Keratinocyte (primary cell): Measurements from ENCODE around the gene ASF1B. TPM values are rescaled to one million over a fixed set of nuclear protein-coding genes. Genes with fewer than 3 reads are reported as not detected.
"Not testable (repeated sequence)": the region's sequence is repeated elsewhere in the genome, so short reads cannot be mapped to it uniquely, and the experiment has no call there.

Source experiments
- DNase-seq: peaks from one replicate; pipeline ENCODE4 v3.0.0-alpha.2; 2011; ENCODE audit warnings: low read depth, missing footprints, low spot score
- FAIRE-seq: peaks from 2 replicates; lab custom pipeline; 2011; peaks lifted over from hg19 to GRCh38; lab: Jason Lieb, UNC
- H2AFZ ChIP-seq: 2 replicates; pipeline ENCODE4 v1.6.0; 2012; ENCODE audit warnings: low read length, control low read depth, inconsistent platforms; ENCODE audit not compliant: control insufficient read depth
- H3K27ac ChIP-seq: 2 replicates; pipeline ENCODE4 v1.5.1; 2011; ENCODE audit warnings: low read length; ENCODE audit not compliant: control insufficient read depth, insufficient read depth
- H3K27me3 ChIP-seq: 3 replicates; pipeline ENCODE4 v1.6.0; 2011; ENCODE audit warnings: low read length; ENCODE audit not compliant: control insufficient read depth, insufficient read depth; ENCODE audit errors: extremely low read depth
- H3K36me3 ChIP-seq, 2 experiments: 2 replicates in 1 of 2; 3 replicates in 1 of 2; pipeline ENCODE4 v1.5.1; 2011; ENCODE audit warnings: low read length in 2 of 2, mild to moderate bottlenecking in 1 of 2; ENCODE audit not compliant: control insufficient read depth in 2 of 2, insufficient read depth in 2 of 2; ENCODE audit errors: extremely low read depth in 1 of 2
- H3K4me1 ChIP-seq: 3 replicates; pipeline ENCODE4 v1.5.1; 2011; ENCODE audit warnings: low read length; ENCODE audit not compliant: control insufficient read depth, insufficient read depth; ENCODE audit errors: extremely low read depth
- H3K4me2 ChIP-seq: 3 replicates; pipeline ENCODE4 v1.6.0; 2011; ENCODE audit warnings: low read depth, low read length; ENCODE audit not compliant: control insufficient read depth, insufficient read depth; ENCODE audit errors: extremely low read depth
- H3K4me3 ChIP-seq, 3 experiments: fragments of 200-600 bp in 1 of 3; sonication (generic) in 1 of 3; 2 replicates in 2 of 3; 3 replicates in 1 of 3; pipeline ENCODE4 v1.5.1; 2011 to 2016; ENCODE audit warnings: low read length in 3 of 3, mild to moderate bottlenecking in 3 of 3, control low read depth in 2 of 3, inconsistent platforms in 1 of 3, low read depth in 1 of 3, mixed read lengths in 1 of 3, mixed run types in 1 of 3, moderate library complexity in 1 of 3; ENCODE audit not compliant: control insufficient read depth in 2 of 3, insufficient read depth in 2 of 3; ENCODE audit errors: extremely low read depth in 1 of 3
- H3K79me2 ChIP-seq: 2 replicates; pipeline ENCODE4 v1.6.0; 2012; ENCODE audit warnings: low read length; ENCODE audit not compliant: control insufficient read depth, insufficient read depth
- H3K9ac ChIP-seq: 3 replicates; pipeline ENCODE4 v1.6.0; 2011; ENCODE audit warnings: low read length; ENCODE audit not compliant: control insufficient read depth, insufficient read depth; ENCODE audit errors: extremely low read depth
- H3K9me1 ChIP-seq: 3 replicates; pipeline ENCODE4 v1.6.0; 2011; ENCODE audit warnings: low read length; ENCODE audit not compliant: control insufficient read depth, insufficient read depth; ENCODE audit errors: extremely low read depth
- H3K9me3 ChIP-seq: 2 replicates; pipeline ENCODE4 v1.5.1; 2012; ENCODE audit warnings: low read depth, low read length; ENCODE audit not compliant: control insufficient read depth
- H4K20me1 ChIP-seq: 3 replicates; pipeline ENCODE4 v1.6.0; 2011; ENCODE audit warnings: low read length; ENCODE audit not compliant: control insufficient read depth, insufficient read depth; ENCODE audit errors: extremely low read depth
- EZH2 ChIP-seq: IDR thresholded peaks from one replicate; pipeline ENCODE4 v1.6.1; 2012; ENCODE audit warnings: inconsistent platforms, mild to moderate bottlenecking, low read length, moderate library complexity
- dilution Hi-C: fragments of 300-500 bp; cut with MboI; formaldehyde crosslinking; loops from one replicate; pipeline ENCODE4 v1.7.0; 2020; ENCODE audit warnings: low sequenced_read_pairs; ENCODE audit not compliant: extremely low pct_ligation_motif_present
- polyA plus RNA-seq, 5 experiments: library from polyadenylated mRNA; depleted of rRNA in 3 of 5; stranded (reverse) in 3 of 5; stranded (forward) in 1 of 5; unstranded in 1 of 5; fragments of >200 nt; gene quantifications; 1 replicate in 1 of 5; 2 replicates in 3 of 5; 3 replicates in 1 of 5; pipeline versions ENCODE4 v1.2.1 to v1.2.3, GENCODE V29; 2011 to 2012; ENCODE audit warnings: missing spikeins in 2 of 5, low read depth in 1 of 5, low replicate concordance in 1 of 5
- TF ChIP-seq, protein P1 (sequence below), 3 experiments: IDR thresholded peaks in 1 of 3; conservative IDR thresholded peaks in 1 of 3; optimal IDR thresholded peaks in 1 of 3; 2 replicates in 2 of 3; 3 replicates in 1 of 3; pipeline versions ENCODE3 to v1.5.1; 2011; ENCODE audit warnings: low read length in 3 of 3, mild to moderate bottlenecking in 3 of 3, moderate library complexity in 2 of 3, control low read depth in 1 of 3, inconsistent platforms in 1 of 3; ENCODE audit not compliant: insufficient read depth in 2 of 3; ENCODE audit errors: extremely low read depth in 1 of 3

The ASF1B gene
- polyA plus RNA-seq, 1 donor (not counting 4 experiments of a cell fraction or from before 2014, with no cell fraction given): 7.8 TPM

DNA sequence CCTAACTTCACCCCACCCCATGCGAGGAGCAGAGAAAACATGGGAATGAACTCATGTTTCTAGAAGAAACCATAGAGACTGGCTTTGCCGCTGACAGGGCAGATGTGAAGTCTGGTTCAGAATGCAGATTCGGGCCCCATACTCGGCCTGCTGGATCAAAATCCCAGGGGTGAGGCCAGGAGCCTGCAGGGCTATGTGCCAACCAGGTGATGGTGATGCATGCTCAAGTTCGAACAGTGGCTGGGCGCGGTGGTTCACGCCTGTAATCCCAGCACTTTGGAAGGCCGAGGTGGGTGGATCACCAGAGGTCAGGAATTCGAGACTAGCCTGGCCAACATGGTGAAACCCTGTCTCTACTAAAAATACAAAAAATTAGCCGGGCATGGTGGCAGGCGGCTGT lies 44.8 kb upstream of the ASF1B start:
- DNase-seq, H2AFZ ChIP-seq, H3K9me1 ChIP-seq, H3K79me2 ChIP-seq, H3K27me3 ChIP-seq, H3K4me1 ChIP-seq, FAIRE-seq, dilution Hi-C loops, H3K4me3 ChIP-seq, H3K36me3 ChIP-seq, H3K9me3 ChIP-seq, H3K4me2 ChIP-seq, H4K20me1 ChIP-seq, H3K27ac ChIP-seq, H3K9ac ChIP-seq: not testable (repeated sequence)
- TF ChIP-seq, protein P1, sequence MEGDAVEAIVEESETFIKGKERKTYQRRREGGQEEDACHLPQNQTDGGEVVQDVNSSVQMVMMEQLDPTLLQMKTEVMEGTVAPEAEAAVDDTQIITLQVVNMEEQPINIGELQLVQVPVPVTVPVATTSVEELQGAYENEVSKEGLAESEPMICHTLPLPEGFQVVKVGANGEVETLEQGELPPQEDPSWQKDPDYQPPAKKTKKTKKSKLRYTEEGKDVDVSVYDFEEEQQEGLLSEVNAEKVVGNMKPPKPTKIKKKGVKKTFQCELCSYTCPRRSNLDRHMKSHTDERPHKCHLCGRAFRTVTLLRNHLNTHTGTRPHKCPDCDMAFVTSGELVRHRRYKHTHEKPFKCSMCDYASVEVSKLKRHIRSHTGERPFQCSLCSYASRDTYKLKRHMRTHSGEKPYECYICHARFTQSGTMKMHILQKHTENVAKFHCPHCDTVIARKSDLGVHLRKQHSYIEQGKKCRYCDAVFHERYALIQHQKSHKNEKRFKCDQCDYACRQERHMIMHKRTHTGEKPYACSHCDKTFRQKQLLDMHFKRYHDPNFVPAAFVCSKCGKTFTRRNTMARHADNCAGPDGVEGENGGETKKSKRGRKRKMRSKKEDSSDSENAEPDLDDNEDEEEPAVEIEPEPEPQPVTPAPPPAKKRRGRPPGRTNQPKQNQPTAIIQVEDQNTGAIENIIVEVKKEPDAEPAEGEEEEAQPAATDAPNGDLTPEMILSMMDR (optimal IDR thresholded peaks at IDR 0.05 in 1 of 3, IDR thresholded peaks at IDR 0.05 in 1 of 3, conservative IDR thresholded peaks at IDR 0.05 in 1 of 3; ENCODE audit: extremely low read depth in 1 of 3, insufficient read depth in 2 of 3, low read length in 3 of 3): peak in 1 of 3 experiments; percentile 21

DNA sequence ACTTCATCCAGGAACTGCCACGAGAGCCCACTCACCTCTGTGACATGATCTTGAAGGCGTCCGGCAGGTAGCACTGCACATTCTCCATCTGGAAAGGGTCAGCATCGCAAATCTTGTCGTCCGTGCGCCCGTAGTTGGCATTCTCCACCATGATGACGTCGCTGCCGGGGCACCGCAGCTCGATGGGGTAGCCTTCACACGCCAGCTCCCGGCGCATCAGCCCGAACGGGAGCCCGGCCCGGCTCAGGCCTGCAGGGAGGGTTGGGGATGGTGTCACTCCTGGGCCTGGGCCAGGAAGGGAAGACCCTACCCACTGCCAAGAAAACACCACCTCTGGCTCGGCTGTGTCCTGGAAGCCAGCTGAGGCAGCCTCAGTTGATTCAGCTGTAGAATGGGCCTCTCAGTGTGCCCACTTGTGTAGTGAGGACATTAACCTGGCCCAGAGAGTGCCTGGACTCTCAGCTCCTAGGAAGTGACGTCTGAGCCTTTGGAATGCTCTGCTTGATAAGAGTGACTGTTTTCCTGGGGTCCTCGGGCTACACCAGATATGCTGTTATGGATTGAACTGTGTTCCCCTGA lies 41.2 kb upstream of the ASF1B start:
- Histone ChIP-seq H3K9me1 (no peaks in the 10 kb centered on the region), H3K4me2 (no peak overlapping the region), H3K4me1 (peaks cover 3% of the 10 kb centered on the region), H3K9me3 (no peaks in the 10 kb centered on the region), H3K27me3 (no peaks in the 10 kb centered on the region), H3K4me3 (no peak overlapping the region), H3K9ac (no peak overlapping the region), H2AFZ (no peak overlapping the region), H3K27ac (no peak overlapping the region), H3K36me3 (no peaks in the 10 kb centered on the region), H4K20me1 (no peaks in the 10 kb centered on the region), H3K79me2 (no peaks in the 10 kb centered on the region)
- TF ChIP-seq, protein P1 (optimal IDR thresholded peaks at IDR 0.05 in 1 of 3, IDR thresholded peaks at IDR 0.05 in 1 of 3, conservative IDR thresholded peaks at IDR 0.05 in 1 of 3; ENCODE audit: extremely low read depth in 1 of 3, insufficient read depth in 2 of 3, low read length in 3 of 3): no peak
- TF ChIP-seq EZH2: no peak
- DNase-seq (no peak), FAIRE-seq (no peak)
- dilution Hi-C loops: no loop called here
